ENCODE measurements around the gene APOL3. TPM values are rescaled to one million over a fixed set of nuclear protein-coding genes. Genes with fewer than 3 reads are reported as not detected.
"Not testable (repeated sequence)": the region's sequence is repeated elsewhere in the genome, so short reads cannot be mapped to it uniquely, and the experiment has no call there.

The APOL3 gene
- total RNA-seq, 1 experiment from 2014 or later = 11.1 TPM

GRCh38 chr22:36135306-36135980 is 25.1 kb downstream of the APOL3 start:
- DNase-seq (ENCODE audit: low read depth) = no peak

- no peak for DNase-seq (ENCODE audit: low read depth)
These were observed 26.4 kb downstream of the APOL3 start for GRCh38 chr22:36134182-36134581.

- no peak for DNase-seq (ENCODE audit: low read depth)
These were observed 28.6 kb downstream of the APOL3 start for GRCh38 chr22:36131907-36132306.

GRCh38 chr22:36129486-36130388 is 30.8 kb downstream of the APOL3 start:
- peak; percentile 24 for DNase-seq (ENCODE audit: low read depth)

- no peak for DNase-seq (ENCODE audit: low read depth)
These were observed 31.5 kb downstream of the APOL3 start for GRCh38 chr22:36129071-36129470.

- DNase-seq (ENCODE audit: low read depth) = no peak
These were observed 34.5 kb downstream of the APOL3 start for GRCh38 chr22:36125994-36126531.

GRCh38 chr22:36125434-36125833 is 35.1 kb downstream of the APOL3 start:
- DNase-seq (ENCODE audit: low read depth) = no peak

GRCh38 chr22:36124666-36125065 is 35.9 kb downstream of the APOL3 start:
- DNase-seq (ENCODE audit: low read depth) = no peak

- peak; percentile 93 for DNase-seq (ENCODE audit: low read depth)
These were observed 36.6 kb downstream of the APOL3 start for GRCh38 chr22:36123673-36124630.

GRCh38 chr22:36120621-36121351 is 39.8 kb downstream of the APOL3 start:
- not testable (repeated sequence) for DNase-seq (ENCODE audit: low read depth)

- DNase-seq (ENCODE audit: low read depth) = no peak
These were observed 43.5 kb downstream of the APOL3 start for GRCh38 chr22:36117053-36117554.

- no peak for DNase-seq (ENCODE audit: low read depth)
These were observed 44.4 kb downstream of the APOL3 start for GRCh38 chr22:36116127-36116526.

- no peak for DNase-seq (ENCODE audit: low read depth)
These were observed 47.4 kb downstream of the APOL3 start for GRCh38 chr22:36113121-36113520.

- no peak for DNase-seq (ENCODE audit: low read depth)
These were observed 49.2 kb downstream of the APOL3 start for GRCh38 chr22:36111316-36111715.

- no peak for DNase-seq (ENCODE audit: low read depth)
These were observed 50.2 kb downstream of the APOL3 start for GRCh38 chr22:36110306-36110881.

- no peak for DNase-seq (ENCODE audit: low read depth)
These were observed 53.1 kb downstream of the APOL3 start for GRCh38 chr22:36107436-36107835.

- DNase-seq (ENCODE audit: low read depth) = no peak
These were observed 53.6 kb downstream of the APOL3 start for GRCh38 chr22:36106910-36107309.

- peak; percentile 22 for DNase-seq (ENCODE audit: low read depth)
These were observed 55.6 kb downstream of the APOL3 start for GRCh38 chr22:36104988-36105387.

GRCh38 chr22:36104435-36104834 is 56.1 kb downstream of the APOL3 start:
- DNase-seq (ENCODE audit: low read depth) = no peak

GRCh38 chr22:36103891-36104290 is 56.7 kb downstream of the APOL3 start:
- DNase-seq (ENCODE audit: low read depth) = no peak
